Bronchial epithelial cell (primary cell): ENCODE results near the gene CPNE4. TPM values are rescaled to one million over a fixed set of nuclear protein-coding genes. Genes with fewer than 3 reads are reported as not detected.

Source experiments
- DNase-seq: peaks from one replicate; pipeline ENCODE4 v3.0.0-alpha.2; 2010; ENCODE audit warnings: low read depth
- FAIRE-seq: peaks from 2 replicates; lab custom pipeline; 2011; peaks lifted over from hg19 to GRCh38; lab: Jason Lieb, UNC
- H3K27me3 ChIP-seq: 2 replicates; pipeline ENCODE4 v1.5.1; 2011; ENCODE audit warnings: low read length; ENCODE audit not compliant: control insufficient read depth, insufficient read depth
- H3K36me3 ChIP-seq: 2 replicates; pipeline ENCODE4 v1.5.1; 2011; ENCODE audit warnings: low read length; ENCODE audit not compliant: control insufficient read depth, insufficient read depth
- H3K4me3 ChIP-seq: 2 replicates; pipeline ENCODE4 v1.5.1; 2011; ENCODE audit warnings: mild to moderate bottlenecking, low read depth, low read length, control low read depth
- total RNA-seq: library from RNA; depleted of rRNA; stranded (reverse); fragments of >200 nt; gene quantifications from 2 replicates; pipeline ENCODE4 v1.2.1, GENCODE V29; 2014
- TF ChIP-seq, protein P1 (sequence below): IDR thresholded peaks from 2 replicates; pipeline ENCODE4 v1.5.1; 2011; ENCODE audit warnings: mild to moderate bottlenecking, moderate library complexity, low read length, control low read depth, inconsistent platforms; ENCODE audit not compliant: insufficient read depth, severe bottlenecking

Gene CPNE4
- total RNA-seq, 1 donor from 2014 or later: under 0.01 TPM

DNA sequence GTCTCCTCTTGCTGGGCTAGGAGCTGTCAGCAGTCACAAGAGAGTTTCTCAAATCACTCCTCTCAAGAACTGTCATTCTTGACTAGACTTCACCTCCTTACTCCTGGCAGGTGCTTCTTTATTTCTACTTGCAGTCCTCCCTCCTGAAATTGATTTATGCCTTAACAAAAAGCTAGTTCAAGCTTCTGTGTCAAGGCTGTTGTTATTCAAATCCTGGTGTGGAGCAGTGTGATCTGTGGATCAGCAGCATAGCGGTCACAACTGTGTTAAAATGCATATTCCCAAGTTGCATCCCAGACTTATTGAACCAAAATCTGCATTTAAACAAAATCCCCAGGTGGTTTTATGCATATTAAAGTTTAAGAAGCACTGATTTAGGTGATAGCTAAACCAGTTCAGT lies 411.4 kb downstream of the CPNE4 start:
- DNase-seq (no peak), FAIRE-seq (no peak)
- Histone ChIP-seq H3K36me3 (no peaks in the 10 kb centered on the region), H3K27me3 (no peaks in the 10 kb centered on the region), H3K4me3 (no peak overlapping the region)
- TF ChIP-seq, protein P1, sequence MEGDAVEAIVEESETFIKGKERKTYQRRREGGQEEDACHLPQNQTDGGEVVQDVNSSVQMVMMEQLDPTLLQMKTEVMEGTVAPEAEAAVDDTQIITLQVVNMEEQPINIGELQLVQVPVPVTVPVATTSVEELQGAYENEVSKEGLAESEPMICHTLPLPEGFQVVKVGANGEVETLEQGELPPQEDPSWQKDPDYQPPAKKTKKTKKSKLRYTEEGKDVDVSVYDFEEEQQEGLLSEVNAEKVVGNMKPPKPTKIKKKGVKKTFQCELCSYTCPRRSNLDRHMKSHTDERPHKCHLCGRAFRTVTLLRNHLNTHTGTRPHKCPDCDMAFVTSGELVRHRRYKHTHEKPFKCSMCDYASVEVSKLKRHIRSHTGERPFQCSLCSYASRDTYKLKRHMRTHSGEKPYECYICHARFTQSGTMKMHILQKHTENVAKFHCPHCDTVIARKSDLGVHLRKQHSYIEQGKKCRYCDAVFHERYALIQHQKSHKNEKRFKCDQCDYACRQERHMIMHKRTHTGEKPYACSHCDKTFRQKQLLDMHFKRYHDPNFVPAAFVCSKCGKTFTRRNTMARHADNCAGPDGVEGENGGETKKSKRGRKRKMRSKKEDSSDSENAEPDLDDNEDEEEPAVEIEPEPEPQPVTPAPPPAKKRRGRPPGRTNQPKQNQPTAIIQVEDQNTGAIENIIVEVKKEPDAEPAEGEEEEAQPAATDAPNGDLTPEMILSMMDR: no peak

- TF ChIP-seq, protein P1: no peak
- Histone ChIP-seq H3K27me3 (no peaks in the 10 kb centered on the region), H3K36me3 (no peaks in the 10 kb centered on the region), H3K4me3 (no peak overlapping the region)
- no peak for FAIRE-seq
- no peak for DNase-seq
Measured at GRCh38 chr3:131622726-131623125, 412.1 kb downstream of the CPNE4 start.

DNA sequence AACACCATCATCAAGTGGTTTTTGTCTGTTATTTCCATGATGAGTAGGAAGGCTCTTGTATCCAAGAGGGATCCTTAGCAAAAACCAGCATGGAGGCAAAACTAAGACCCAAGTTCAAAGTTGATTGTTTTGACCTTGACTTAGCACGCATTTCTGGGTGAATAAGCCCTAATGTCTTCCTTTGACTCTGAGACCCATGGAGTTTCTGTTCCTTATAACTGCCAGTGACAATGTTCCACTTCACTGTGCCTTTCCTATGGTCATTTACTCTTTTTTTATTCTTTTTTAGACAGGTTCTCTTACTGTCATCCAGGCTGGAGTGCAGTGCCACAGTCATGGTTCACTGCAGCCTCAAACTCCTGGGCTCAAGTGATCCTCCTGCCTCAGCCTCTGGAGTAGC lies 413.8 kb downstream of the CPNE4 start:
- no peaks in the 10 kb centered on the region for H3K36me3 ChIP-seq
- no peak for DNase-seq
- no peaks in the 10 kb centered on the region for H3K27me3 ChIP-seq
- no peak for FAIRE-seq
- H3K4me3 ChIP-seq: no peak overlapping the region
- TF ChIP-seq, protein P1: no peak

DNA sequence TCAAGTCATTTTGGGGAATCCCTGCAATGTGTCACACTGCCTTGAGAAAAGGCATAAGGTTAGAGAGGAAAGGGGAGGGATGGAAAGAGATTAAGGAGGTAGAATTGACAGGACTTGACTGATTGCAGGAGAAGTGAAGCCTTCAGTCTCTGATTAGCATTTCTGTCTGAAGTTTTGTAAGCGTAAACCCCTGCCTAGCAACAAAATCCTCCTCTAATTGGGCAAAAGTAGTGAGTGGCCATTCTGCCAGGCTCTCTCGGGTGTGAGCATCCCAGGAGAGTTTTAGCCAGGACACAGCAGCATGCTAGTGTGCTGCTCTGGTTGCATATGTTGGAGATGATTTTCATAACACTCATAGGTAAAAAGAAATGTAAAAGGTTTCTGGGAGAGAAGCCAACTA lies 415.0 kb downstream of the CPNE4 start:
- TF ChIP-seq, protein P1: no peak
- FAIRE-seq (no peak), DNase-seq (no peak)
- H3K36me3 ChIP-seq: no peaks in the 10 kb centered on the region
- H3K4me3 ChIP-seq: no peak overlapping the region
- no peaks in the 10 kb centered on the region for H3K27me3 ChIP-seq

DNA sequence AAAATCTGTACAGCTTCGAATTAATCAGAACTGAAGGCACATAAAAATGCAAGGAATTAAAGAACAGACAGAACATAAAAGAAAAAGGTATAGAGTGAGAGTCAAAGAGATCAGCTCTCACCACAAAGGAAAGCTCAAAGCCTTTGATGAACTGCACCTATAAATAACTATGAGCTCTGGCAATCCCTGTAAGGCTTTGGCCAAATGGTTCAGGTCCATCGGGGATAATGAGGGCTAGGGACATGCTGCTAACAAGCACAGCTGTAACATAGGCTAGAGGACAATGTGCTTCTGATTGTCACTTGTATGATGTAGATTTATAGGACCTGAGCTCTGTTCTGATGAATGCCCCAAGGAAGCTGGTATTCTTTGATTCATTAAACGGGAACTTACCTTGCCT lies 418.1 kb downstream of the CPNE4 start:
- DNase-seq (no peak), FAIRE-seq (no peak)
- no peak overlapping the region for H3K4me3 ChIP-seq
- TF ChIP-seq, protein P1: no peak
- no peaks in the 10 kb centered on the region for H3K27me3 ChIP-seq
- H3K36me3 ChIP-seq: no peaks in the 10 kb centered on the region

DNA sequence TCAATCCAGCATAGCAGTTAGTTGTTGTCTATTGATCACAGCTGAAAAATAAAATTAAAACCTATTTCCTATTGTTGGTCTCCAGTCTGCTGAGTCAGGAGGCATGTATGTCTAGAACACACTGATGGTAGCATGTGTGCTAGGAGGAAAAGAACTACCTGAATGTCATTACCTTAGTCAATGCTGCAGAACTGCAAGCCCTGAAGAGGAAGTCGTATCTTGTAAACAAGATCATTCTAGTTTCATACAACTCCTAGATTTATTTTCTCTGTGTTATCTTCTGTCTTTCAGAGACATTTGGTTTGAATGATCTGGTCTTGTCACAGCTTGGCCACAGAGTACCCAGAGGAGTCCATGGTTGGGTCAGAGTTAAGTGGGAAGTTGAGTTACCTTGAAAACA lies 422.1 kb downstream of the CPNE4 start:
- DNase-seq (no peak), FAIRE-seq (no peak)
- Histone ChIP-seq H3K36me3 (no peaks in the 10 kb centered on the region), H3K27me3 (no peaks in the 10 kb centered on the region), H3K4me3 (no peak overlapping the region)
- TF ChIP-seq, protein P1: no peak
